Mononuclear cell (primary cell): ENCODE results near the gene PTPRC. TPM values are rescaled to one million over a fixed set of nuclear protein-coding genes. Genes with fewer than 3 reads are reported as not detected.

Experiments used
- H3K27me3 ChIP-seq: 2 replicates; pipeline ENCODE4 v1.6.0; 2011; ENCODE audit warnings: low read length, control low read depth; ENCODE audit not compliant: insufficient read depth
- H3K4me1 ChIP-seq: 2 replicates; pipeline ENCODE4 v1.5.1; 2011; ENCODE audit warnings: mild to moderate bottlenecking, low read length, control low read depth; ENCODE audit not compliant: insufficient read depth
- H3K4me3 ChIP-seq: 2 replicates; pipeline ENCODE4 v1.5.1; 2011; ENCODE audit warnings: mild to moderate bottlenecking, low read length, moderate library complexity
- H3K9me3 ChIP-seq: 2 replicates; pipeline ENCODE4 v1.5.1; 2011; ENCODE audit warnings: low read depth, mild to moderate bottlenecking, control low read depth, low read length
- total RNA-seq: library from RNA; depleted of rRNA; stranded (reverse); fragments of >200 nt; gene quantifications from one replicate; pipeline ENCODE4 v1.2.3, GENCODE V29; 2012

Gene PTPRC
- total RNA-seq, 1 donor = 1,024 TPM

GRCh38 chr1:198754670-198755069, 115.8 kb downstream of the PTPRC start:
- Histone ChIP-seq H3K4me1 (peaks cover 6% of the 10 kb centered on the region), H3K4me3 (no peak overlapping the region), H3K27me3 (no peaks in the 10 kb centered on the region), H3K9me3 (no peaks in the 10 kb centered on the region)

GRCh38 chr1:198755715-198756114, 116.9 kb downstream of the PTPRC start:
- no peak overlapping the region for H3K4me3 ChIP-seq
- no peaks in the 10 kb centered on the region for H3K27me3 ChIP-seq
- peaks cover 6% of the 10 kb centered on the region for H3K4me1 ChIP-seq
- H3K9me3 ChIP-seq = no peaks in the 10 kb centered on the region

GRCh38 chr1:198756470-198756869, 117.6 kb downstream of the PTPRC start:
- Histone ChIP-seq H3K27me3 (no peaks in the 10 kb centered on the region), H3K9me3 (no peaks in the 10 kb centered on the region), H3K4me3 (no peak overlapping the region), H3K4me1 (peaks cover 6% of the 10 kb centered on the region)

- H3K9me3 ChIP-seq = no peaks in the 10 kb centered on the region
- H3K4me3 ChIP-seq = no peak overlapping the region
- H3K4me1 ChIP-seq = no peaks in the 10 kb centered on the region
- H3K27me3 ChIP-seq = no peaks in the 10 kb centered on the region
Measured at GRCh38 chr1:198761859-198762616, 123.2 kb downstream of the PTPRC start.

- no peak overlapping the region for H3K4me3 ChIP-seq
- H3K27me3 ChIP-seq = no peaks in the 10 kb centered on the region
- no peaks in the 10 kb centered on the region for H3K4me1 ChIP-seq
- H3K9me3 ChIP-seq = no peaks in the 10 kb centered on the region
Measured at GRCh38 chr1:198763298-198763714, 124.5 kb downstream of the PTPRC start.

GRCh38 chr1:198764748-198765147, 125.9 kb downstream of the PTPRC start:
- H3K4me3 ChIP-seq = no peak overlapping the region
- no peaks in the 10 kb centered on the region for H3K9me3 ChIP-seq
- H3K4me1 ChIP-seq = no peaks in the 10 kb centered on the region
- no peaks in the 10 kb centered on the region for H3K27me3 ChIP-seq

GRCh38 chr1:198765416-198765815, 126.6 kb downstream of the PTPRC start:
- no peaks in the 10 kb centered on the region for H3K27me3 ChIP-seq
- H3K4me1 ChIP-seq = no peaks in the 10 kb centered on the region
- H3K4me3 ChIP-seq = no peak overlapping the region
- H3K9me3 ChIP-seq = no peaks in the 10 kb centered on the region

- Histone ChIP-seq H3K9me3 (no peaks in the 10 kb centered on the region), H3K4me1 (peaks cover 16% of the 10 kb centered on the region), H3K27me3 (no peaks in the 10 kb centered on the region), H3K4me3 (no peak overlapping the region)
Measured at GRCh38 chr1:198771563-198772153, 132.8 kb downstream of the PTPRC start.

GRCh38 chr1:198772626-198773025, 133.8 kb downstream of the PTPRC start:
- H3K27me3 ChIP-seq = no peaks in the 10 kb centered on the region
- peaks cover 26% of the 10 kb centered on the region for H3K4me1 ChIP-seq
- H3K4me3 ChIP-seq = no peak overlapping the region
- no peaks in the 10 kb centered on the region for H3K9me3 ChIP-seq

- Histone ChIP-seq H3K4me3 (no peak overlapping the region), H3K4me1 (peaks cover 30% of the 10 kb centered on the region), H3K27me3 (no peaks in the 10 kb centered on the region), H3K9me3 (no peaks in the 10 kb centered on the region)
Measured at GRCh38 chr1:198773030-198773429, 134.2 kb downstream of the PTPRC start.

GRCh38 chr1:198773523-198773922, 134.7 kb downstream of the PTPRC start:
- no peak overlapping the region for H3K4me3 ChIP-seq
- H3K9me3 ChIP-seq = no peaks in the 10 kb centered on the region
- no peaks in the 10 kb centered on the region for H3K27me3 ChIP-seq
- H3K4me1 ChIP-seq = peaks cover 33% of the 10 kb centered on the region

GRCh38 chr1:198774421-198774820, 135.6 kb downstream of the PTPRC start:
- Histone ChIP-seq H3K4me1 (peaks cover 33% of the 10 kb centered on the region), H3K4me3 (no peak overlapping the region), H3K9me3 (no peaks in the 10 kb centered on the region), H3K27me3 (no peaks in the 10 kb centered on the region)

GRCh38 chr1:198775606-198776005, 136.8 kb downstream of the PTPRC start:
- H3K9me3 ChIP-seq = no peaks in the 10 kb centered on the region
- no peaks in the 10 kb centered on the region for H3K27me3 ChIP-seq
- H3K4me1 ChIP-seq = peaks cover 33% of the 10 kb centered on the region
- no peak overlapping the region for H3K4me3 ChIP-seq

- peaks cover 33% of the 10 kb centered on the region for H3K4me1 ChIP-seq
- H3K27me3 ChIP-seq = no peaks in the 10 kb centered on the region
- H3K4me3 ChIP-seq = no peak overlapping the region
- H3K9me3 ChIP-seq = no peaks in the 10 kb centered on the region
Measured at GRCh38 chr1:198776602-198777029, 137.8 kb downstream of the PTPRC start.

- Histone ChIP-seq H3K4me1 (peaks cover 31% of the 10 kb centered on the region), H3K9me3 (no peaks in the 10 kb centered on the region), H3K27me3 (no peaks in the 10 kb centered on the region), H3K4me3 (no peak overlapping the region)
Measured at GRCh38 chr1:198778049-198778448, 139.2 kb downstream of the PTPRC start.

- no peaks in the 10 kb centered on the region for H3K27me3 ChIP-seq
- H3K4me3 ChIP-seq = no peak overlapping the region
Measured at GRCh38 chr1:198780376-198780775, 141.5 kb downstream of the PTPRC start.

More at GRCh38 chr1:198780376-198780775, 141.5 kb downstream of the PTPRC start:
- Histone ChIP-seq H3K9me3 (no peaks in the 10 kb centered on the region), H3K4me1 (peaks cover 28% of the 10 kb centered on the region)
